HG02938 (cell line): Measurements from ENCODE around the gene NSUN6.

Source experiments
- ATAC-seq: cut with Tn5 transposase; IDR thresholded peaks from one replicate; pipeline ENCODE4 v1.9.1; 2021; ENCODE audit warnings: mild to moderate bottlenecking, moderate library complexity; ENCODE audit not compliant: unreplicated experiment

Gene NSUN6

GRCh38 chr10:18565006-18565405 is 86.4 kb downstream of the NSUN6 start:
- ATAC-seq, result no peak

- no peak for ATAC-seq
Measured at GRCh38 chr10:18563003-18563726, 88.2 kb downstream of the NSUN6 start.

- no peak for ATAC-seq
Measured at GRCh38 chr10:18561861-18562551, 89.4 kb downstream of the NSUN6 start.

- no peak for ATAC-seq
Measured at GRCh38 chr10:18557960-18558359, 93.4 kb downstream of the NSUN6 start.

GRCh38 chr10:18556522-18557147 is 94.8 kb downstream of the NSUN6 start:
- no peak for ATAC-seq

GRCh38 chr10:18554479-18554878 is 96.9 kb downstream of the NSUN6 start:
- ATAC-seq, result no peak

- no peak for ATAC-seq
Measured at GRCh38 chr10:18551473-18551872, 99.9 kb downstream of the NSUN6 start.

GRCh38 chr10:18549105-18549504 is 102.3 kb downstream of the NSUN6 start:
- ATAC-seq, result no peak

- no peak for ATAC-seq
Measured at GRCh38 chr10:18545621-18546305, 105.6 kb downstream of the NSUN6 start.

GRCh38 chr10:18542832-18543231 is 108.6 kb downstream of the NSUN6 start:
- no peak for ATAC-seq

- ATAC-seq, result no peak
Measured at GRCh38 chr10:18540195-18540594, 111.2 kb downstream of the NSUN6 start.

GRCh38 chr10:18539335-18539734 is 112.1 kb downstream of the NSUN6 start:
- ATAC-seq, result no peak

GRCh38 chr10:18533896-18534295 is 117.5 kb downstream of the NSUN6 start:
- ATAC-seq, result no peak

GRCh38 chr10:18532881-18533535 is 118.4 kb downstream of the NSUN6 start:
- no peak for ATAC-seq

GRCh38 chr10:18528292-18528691 is 123.1 kb downstream of the NSUN6 start:
- no peak for ATAC-seq

GRCh38 chr10:18527687-18528086 is 123.7 kb downstream of the NSUN6 start:
- no peak for ATAC-seq

GRCh38 chr10:18523858-18524257 is 127.5 kb downstream of the NSUN6 start:
- ATAC-seq, result no peak

- ATAC-seq, result no peak
Measured at GRCh38 chr10:18523025-18523424, 128.4 kb downstream of the NSUN6 start.

- ATAC-seq, result no peak
Measured at GRCh38 chr10:18516851-18517250, 134.5 kb downstream of the NSUN6 start.

- ATAC-seq, result no peak
Measured at GRCh38 chr10:18514537-18514936, 136.8 kb downstream of the NSUN6 start.

GRCh38 chr10:18508587-18508986 is 142.8 kb downstream of the NSUN6 start:
- ATAC-seq, result no peak
